ENCODE measurements around the gene EDIL3. TPM values are rescaled to one million over a fixed set of nuclear protein-coding genes. Genes with fewer than 3 reads are reported as not detected.
"Not testable (repeated sequence)": the region's sequence is repeated elsewhere in the genome, so short reads cannot be mapped to it uniquely, and the experiment has no call there.

EDIL3 gene
- total and polyA plus RNA-seq, 2 donors (not counting 1 experiment from before 2014, with no cell fraction given): 12.1 to 149 TPM

GRCh38 chr5:84327591-84327990 lies 57.1 kb downstream of the EDIL3 start:
- Histone ChIP-seq H3K27ac (ENCODE audit: insufficient read depth, low read length) (no peak overlapping the region), H3K27me3 (ENCODE audit: control insufficient read depth, insufficient read depth, low read length) (no peaks in the 10 kb centered on the region), H3K9me3 (ENCODE audit: control insufficient read depth, insufficient read depth, low read depth, low read length) (no peaks in the 10 kb centered on the region), H3K4me2 (ENCODE audit: extremely low read depth, insufficient read depth, low read length) (no peak overlapping the region), H3K36me3 (ENCODE audit: control insufficient read depth, insufficient read depth, low read length) (no peaks in the 10 kb centered on the region), H3K4me3 (replicated peaks in 1 of 4; ENCODE audit: control extremely low read depth in 1 of 4, insufficient read depth in 1 of 4, low read depth in 3 of 4, low read length in 4 of 4) (no peak overlapping the region), H2AFZ (ENCODE audit: low read length) (no peak overlapping the region), H3K79me2 (ENCODE audit: control insufficient read depth, insufficient read depth, low read length) (no peaks in the 10 kb centered on the region), H3K9ac (ENCODE audit: insufficient read depth, low read length) (no peak overlapping the region), H3K4me1 (ENCODE audit: control insufficient read depth, extremely low read depth, insufficient read depth, low read length) (no peaks in the 10 kb centered on the region), H4K20me1 (ENCODE audit: control insufficient read depth, extremely low read depth, insufficient read depth, low read length) (no peaks in the 10 kb centered on the region)
- TF ChIP-seq EZH2 (IDR thresholded peaks at IDR 0.05; ENCODE audit: low read length, missing control alignments): no peak
- no peak for TF ChIP-seq CTCF (conservative IDR thresholded peaks at IDR 0.05 in 1 of 2, IDR thresholded peaks at IDR 0.05 in 1 of 2; ENCODE audit: low read depth in 1 of 2, low read length in 2 of 2)
- DNase-seq (ENCODE audit: low read depth in 2 of 2): peak in 1 of 2 donors; percentile 2

GRCh38 chr5:84322646-84323045 lies 62.0 kb downstream of the EDIL3 start:
- TF ChIP-seq EZH2 (IDR thresholded peaks at IDR 0.05; ENCODE audit: low read length, missing control alignments) (no peak), CTCF (conservative IDR thresholded peaks at IDR 0.05 in 1 of 2, IDR thresholded peaks at IDR 0.05 in 1 of 2; ENCODE audit: low read depth in 1 of 2, low read length in 2 of 2) (no peak)
- DNase-seq (ENCODE audit: low read depth in 2 of 2): no peak
- H3K9me3 ChIP-seq (ENCODE audit: control insufficient read depth, insufficient read depth, low read depth, low read length): no peaks in the 10 kb centered on the region
- H2AFZ ChIP-seq (ENCODE audit: low read length): no peak overlapping the region
- H3K27ac ChIP-seq (ENCODE audit: insufficient read depth, low read length): no peak overlapping the region
- H3K4me2 ChIP-seq (ENCODE audit: extremely low read depth, insufficient read depth, low read length): no peak overlapping the region
- no peak overlapping the region for H3K4me3 ChIP-seq (replicated peaks in 1 of 4; ENCODE audit: control extremely low read depth in 1 of 4, insufficient read depth in 1 of 4, low read depth in 3 of 4, low read length in 4 of 4)
- no peaks in the 10 kb centered on the region for H3K27me3 ChIP-seq (ENCODE audit: control insufficient read depth, insufficient read depth, low read length)
- no peaks in the 10 kb centered on the region for H3K79me2 ChIP-seq (ENCODE audit: control insufficient read depth, insufficient read depth, low read length)
- H3K4me1 ChIP-seq (ENCODE audit: control insufficient read depth, extremely low read depth, insufficient read depth, low read length): no peaks in the 10 kb centered on the region
- no peaks in the 10 kb centered on the region for H4K20me1 ChIP-seq (ENCODE audit: control insufficient read depth, extremely low read depth, insufficient read depth, low read length)
- no peak overlapping the region for H3K9ac ChIP-seq (ENCODE audit: insufficient read depth, low read length)
- no peaks in the 10 kb centered on the region for H3K36me3 ChIP-seq (ENCODE audit: control insufficient read depth, insufficient read depth, low read length)

- H2AFZ ChIP-seq (ENCODE audit: low read length); H3K9me3 ChIP-seq (ENCODE audit: control insufficient read depth, insufficient read depth, low read depth, low read length); H3K4me3 ChIP-seq (replicated peaks in 1 of 4; ENCODE audit: control extremely low read depth in 1 of 4, insufficient read depth in 1 of 4, low read depth in 3 of 4, low read length in 4 of 4); H3K27me3 ChIP-seq (ENCODE audit: control insufficient read depth, insufficient read depth, low read length); H3K9ac ChIP-seq (ENCODE audit: insufficient read depth, low read length); H3K4me2 ChIP-seq (ENCODE audit: extremely low read depth, insufficient read depth, low read length); H3K4me1 ChIP-seq (ENCODE audit: control insufficient read depth, extremely low read depth, insufficient read depth, low read length); H3K79me2 ChIP-seq (ENCODE audit: control insufficient read depth, insufficient read depth, low read length); H4K20me1 ChIP-seq (ENCODE audit: control insufficient read depth, extremely low read depth, insufficient read depth, low read length); H3K27ac ChIP-seq (ENCODE audit: insufficient read depth, low read length); H3K36me3 ChIP-seq (ENCODE audit: control insufficient read depth, insufficient read depth, low read length): not testable (repeated sequence)
- DNase-seq (ENCODE audit: low read depth in 2 of 2): peak in 1 of 2 donors; percentile 65
Measured at GRCh38 chr5:84317826-84318225, 66.9 kb downstream of the EDIL3 start.

- not testable (repeated sequence) for H4K20me1 ChIP-seq (ENCODE audit: control insufficient read depth, extremely low read depth, insufficient read depth, low read length); H3K27me3 ChIP-seq (ENCODE audit: control insufficient read depth, insufficient read depth, low read length); H3K27ac ChIP-seq (ENCODE audit: insufficient read depth, low read length); H3K36me3 ChIP-seq (ENCODE audit: control insufficient read depth, insufficient read depth, low read length); DNase-seq (ENCODE audit: low read depth in 2 of 2); H3K4me3 ChIP-seq (replicated peaks in 1 of 4; ENCODE audit: control extremely low read depth in 1 of 4, insufficient read depth in 1 of 4, low read depth in 3 of 4, low read length in 4 of 4); H3K9ac ChIP-seq (ENCODE audit: insufficient read depth, low read length); H2AFZ ChIP-seq (ENCODE audit: low read length); H3K9me3 ChIP-seq (ENCODE audit: control insufficient read depth, insufficient read depth, low read depth, low read length); H3K4me2 ChIP-seq (ENCODE audit: extremely low read depth, insufficient read depth, low read length); H3K4me1 ChIP-seq (ENCODE audit: control insufficient read depth, extremely low read depth, insufficient read depth, low read length); H3K79me2 ChIP-seq (ENCODE audit: control insufficient read depth, insufficient read depth, low read length)
Measured at GRCh38 chr5:84312280-84312679, 72.4 kb downstream of the EDIL3 start.

GRCh38 chr5:84309850-84310249 lies 74.8 kb downstream of the EDIL3 start:
- H3K4me2 ChIP-seq (ENCODE audit: extremely low read depth, insufficient read depth, low read length); H4K20me1 ChIP-seq (ENCODE audit: control insufficient read depth, extremely low read depth, insufficient read depth, low read length); H3K79me2 ChIP-seq (ENCODE audit: control insufficient read depth, insufficient read depth, low read length); H2AFZ ChIP-seq (ENCODE audit: low read length); H3K9ac ChIP-seq (ENCODE audit: insufficient read depth, low read length); H3K4me1 ChIP-seq (ENCODE audit: control insufficient read depth, extremely low read depth, insufficient read depth, low read length); H3K27me3 ChIP-seq (ENCODE audit: control insufficient read depth, insufficient read depth, low read length); H3K36me3 ChIP-seq (ENCODE audit: control insufficient read depth, insufficient read depth, low read length); H3K9me3 ChIP-seq (ENCODE audit: control insufficient read depth, insufficient read depth, low read depth, low read length); H3K4me3 ChIP-seq (replicated peaks in 1 of 4; ENCODE audit: control extremely low read depth in 1 of 4, insufficient read depth in 1 of 4, low read depth in 3 of 4, low read length in 4 of 4); H3K27ac ChIP-seq (ENCODE audit: insufficient read depth, low read length): not testable (repeated sequence)
- peak in 1 of 2 donors; percentile 60 for DNase-seq (ENCODE audit: low read depth in 2 of 2)

All from fibroblast of lung (primary cell).